Vagina (tissue), 2 donors: ENCODE results near the gene SCRN1.

Experiments used
- CTCF ChIP-seq, 3 experiments: fragments of 450-650 bp in 2 of 3; fragments of 200-600 bp in 1 of 3; sonication (generic) in 1 of 3; IDR thresholded peaks; one replicate each; pipeline ENCODE4 v1.5.1; 2017 to 2019; ENCODE audit warnings: antibody characterized with exemption in 3 of 3, mild to moderate bottlenecking in 2 of 3, moderate library complexity in 2 of 3
- POLR2A ChIP-seq, 2 donors: fragments of 450-650 bp; IDR thresholded peaks; one replicate each; pipeline ENCODE4 v1.6.1; 2017; ENCODE audit warnings: antibody characterized with exemption in 2 of 2, mild to moderate bottlenecking in 2 of 2, moderate library complexity in 2 of 2
- POLR2AphosphoS5 ChIP-seq, 2 donors: sonication (generic); formaldehyde crosslinking; IDR thresholded peaks; one replicate each; pipeline ENCODE4 v1.9.0; 2017; ENCODE audit warnings: antibody characterized with exemption in 2 of 2, mild to moderate bottlenecking in 2 of 2, low read depth in 1 of 2; ENCODE audit not compliant: insufficient read depth in 1 of 2

GRCh38 chr7:29975561-29975960 lies 14.0 kb downstream of the SCRN1 start:
- TF ChIP-seq POLR2A (IDR thresholded peaks at IDR 0.05) (no peak), CTCF (IDR thresholded peaks at IDR 0.05) (no peak), POLR2AphosphoS5 (IDR thresholded peaks at IDR 0.05; ENCODE audit: insufficient read depth in 1 of 2, low read depth in 1 of 2) (no peak)
